Kidney (tissue), 14 donors: ENCODE measurements around the gene COPS4. TPM values are rescaled to one million over a fixed set of nuclear protein-coding genes. Genes with fewer than 3 reads are reported as not detected.

ENCODE experiments used
- DNase-seq, 5 donors: peaks; one replicate each; pipeline ENCODE4 v3.0.0-alpha.2; 2013 to 2020
- FAIRE-seq: peaks from 2 replicates; lab custom pipeline; 2012; peaks lifted over from hg19 to GRCh38; lab: Jason Lieb, UNC
- H3K27ac ChIP-seq, 2 donors: one replicate each; pipeline ENCODE4 v1.7.0; 2013; ENCODE audit warnings: low read depth in 2 of 2, low read length in 2 of 2, inconsistent platforms in 1 of 2
- H3K27me3 ChIP-seq: one replicate; pipeline ENCODE4 v1.7.1; 2013; ENCODE audit warnings: low read length, inconsistent platforms; ENCODE audit not compliant: control insufficient read depth, insufficient read depth
- H3K36me3 ChIP-seq, 3 donors: one replicate each; pipeline versions ENCODE4 v1.7.0 to v1.7.1; 2013; ENCODE audit warnings: low read length in 3 of 3, control low read depth in 1 of 3, inconsistent platforms in 1 of 3; ENCODE audit not compliant: insufficient read depth in 3 of 3, control insufficient read depth in 2 of 3
- H3K4me1 ChIP-seq, 3 donors: one replicate each; pipeline versions ENCODE4 v1.7.0 to v1.7.1; 2013; ENCODE audit warnings: low read length in 3 of 3, inconsistent platforms in 1 of 3, low read depth in 1 of 3; ENCODE audit not compliant: control insufficient read depth in 2 of 3, insufficient read depth in 2 of 3
- H3K4me3 ChIP-seq, 3 donors: one replicate each; pipeline versions ENCODE4 v1.7.0 to v1.8.1; 2013; ENCODE audit warnings: low read length in 3 of 3, control low read depth in 1 of 3, inconsistent platforms in 1 of 3
- H3K9ac ChIP-seq, 3 donors: one replicate each; pipeline versions ENCODE4 v1.7.0 to v1.7.1; 2013; ENCODE audit warnings: low read length in 3 of 3, control low read depth in 1 of 3, inconsistent platforms in 1 of 3
- H3K9me3 ChIP-seq, 3 donors: one replicate each; pipeline versions ENCODE4 v1.7.0 to v1.7.1; 2013; ENCODE audit warnings: low read length in 3 of 3, control low read depth in 1 of 3, inconsistent platforms in 1 of 3; ENCODE audit not compliant: control insufficient read depth in 2 of 3, insufficient read depth in 1 of 3
- intact Hi-C: fragments of 100-400 bp; cut with DNase I; formaldehyde crosslinking; loops from one replicate; pipeline ENCODE4 v1.11.1; 2022
- polyA plus RNA-seq: library from polyadenylated mRNA; stranded (reverse); fragments of 350-450 nt; fragmentation: Illumina TruSeq; extraction: RNeasy Lipid Tissue Mini Kit (QIAGEN cat#74804); gene quantifications from one replicate; pipeline ENCODE4 v1.2.3, GENCODE V29; 2014; ENCODE audit warnings: low read depth, low replicate concordance; ENCODE audit not compliant: insufficient read depth
- total RNA-seq: library from RNA; stranded (reverse); fragmentation: NEBNext Ultra II Directional; extraction: Animal tissue kit (Norgen Biotek cat#: 25700); gene quantifications from one replicate; pipeline ENCODE4 v1.2.1, GENCODE V29; 2021
- TF ChIP-seq, protein P1 (sequence below): IDR thresholded peaks from 3 replicates; pipeline ENCODE4 v1.5.1; 2012; ENCODE audit warnings: mild to moderate bottlenecking, moderate library complexity, borderline replicate concordance; ENCODE audit not compliant: insufficient read depth; ENCODE audit errors: extremely low read depth
- donor health status: control.
- donor health status: control.
- donor health status: control.
- donor health status: control.
- donor health status: control.
- donor health status: DM: yes; HTN: yes; CAD: no.
- donor health status: Normal renal cell carcinoma (clear cell type).

Gene COPS4
- total and polyA plus RNA-seq, 2 donors from 2014 or later = 28.6 to 51.8 TPM

DNA sequence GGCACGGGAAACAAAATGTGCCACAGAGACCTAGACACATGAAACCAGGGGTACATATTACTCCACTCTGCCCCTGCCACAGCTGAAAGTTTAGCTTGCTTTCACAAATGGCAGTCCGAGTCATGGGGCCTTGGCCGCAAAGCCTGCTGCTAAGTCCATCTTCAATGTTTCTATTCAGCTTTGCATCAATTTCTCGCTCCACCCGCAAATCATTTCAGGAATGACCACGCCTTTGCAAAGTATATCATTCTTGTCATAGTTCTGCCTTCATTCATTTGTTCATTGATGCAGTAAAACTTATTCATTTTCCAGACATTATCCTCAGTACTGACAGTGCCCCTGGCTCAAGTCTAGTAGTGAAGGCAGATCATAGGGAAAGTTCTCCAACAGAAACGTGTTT lies 70.0 kb downstream of the COPS4 start:
- TF ChIP-seq, protein P1, sequence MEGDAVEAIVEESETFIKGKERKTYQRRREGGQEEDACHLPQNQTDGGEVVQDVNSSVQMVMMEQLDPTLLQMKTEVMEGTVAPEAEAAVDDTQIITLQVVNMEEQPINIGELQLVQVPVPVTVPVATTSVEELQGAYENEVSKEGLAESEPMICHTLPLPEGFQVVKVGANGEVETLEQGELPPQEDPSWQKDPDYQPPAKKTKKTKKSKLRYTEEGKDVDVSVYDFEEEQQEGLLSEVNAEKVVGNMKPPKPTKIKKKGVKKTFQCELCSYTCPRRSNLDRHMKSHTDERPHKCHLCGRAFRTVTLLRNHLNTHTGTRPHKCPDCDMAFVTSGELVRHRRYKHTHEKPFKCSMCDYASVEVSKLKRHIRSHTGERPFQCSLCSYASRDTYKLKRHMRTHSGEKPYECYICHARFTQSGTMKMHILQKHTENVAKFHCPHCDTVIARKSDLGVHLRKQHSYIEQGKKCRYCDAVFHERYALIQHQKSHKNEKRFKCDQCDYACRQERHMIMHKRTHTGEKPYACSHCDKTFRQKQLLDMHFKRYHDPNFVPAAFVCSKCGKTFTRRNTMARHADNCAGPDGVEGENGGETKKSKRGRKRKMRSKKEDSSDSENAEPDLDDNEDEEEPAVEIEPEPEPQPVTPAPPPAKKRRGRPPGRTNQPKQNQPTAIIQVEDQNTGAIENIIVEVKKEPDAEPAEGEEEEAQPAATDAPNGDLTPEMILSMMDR = no peak
- H3K27ac ChIP-seq = no peak overlapping the region
- no peaks in the 10 kb centered on the region for H3K4me1 ChIP-seq
- intact Hi-C loops = no loop called here
- H3K36me3 ChIP-seq = no peaks in the 10 kb centered on the region
- DNase-seq (no peak), FAIRE-seq (no peak)
- peaks cover 3% of the 10 kb centered on the region for H3K27me3 ChIP-seq
- H3K4me3 ChIP-seq = no peak overlapping the region
- no peak overlapping the region for H3K9ac ChIP-seq
- no peaks in the 10 kb centered on the region for H3K9me3 ChIP-seq

DNA sequence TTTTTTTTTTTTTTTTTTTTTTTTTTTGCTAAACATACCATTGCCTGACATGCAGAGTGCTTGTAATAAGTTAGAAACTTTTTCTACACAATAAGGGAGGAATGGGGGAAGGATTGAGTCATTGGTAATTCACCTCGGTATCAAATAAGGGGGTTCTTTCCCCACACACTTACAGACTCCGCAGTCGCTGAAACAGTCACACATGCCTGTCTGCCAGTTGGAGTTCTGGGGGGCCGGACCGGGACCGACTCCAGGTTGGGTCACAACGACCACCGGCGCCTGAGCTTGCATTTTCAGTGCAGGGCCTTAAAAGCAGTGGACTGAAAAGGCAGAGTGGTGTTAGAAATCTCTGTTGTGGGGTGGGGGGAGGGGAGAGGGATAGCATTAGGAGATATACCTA lies 72.6 kb downstream of the COPS4 start:
- DNase-seq = no peak

DNA sequence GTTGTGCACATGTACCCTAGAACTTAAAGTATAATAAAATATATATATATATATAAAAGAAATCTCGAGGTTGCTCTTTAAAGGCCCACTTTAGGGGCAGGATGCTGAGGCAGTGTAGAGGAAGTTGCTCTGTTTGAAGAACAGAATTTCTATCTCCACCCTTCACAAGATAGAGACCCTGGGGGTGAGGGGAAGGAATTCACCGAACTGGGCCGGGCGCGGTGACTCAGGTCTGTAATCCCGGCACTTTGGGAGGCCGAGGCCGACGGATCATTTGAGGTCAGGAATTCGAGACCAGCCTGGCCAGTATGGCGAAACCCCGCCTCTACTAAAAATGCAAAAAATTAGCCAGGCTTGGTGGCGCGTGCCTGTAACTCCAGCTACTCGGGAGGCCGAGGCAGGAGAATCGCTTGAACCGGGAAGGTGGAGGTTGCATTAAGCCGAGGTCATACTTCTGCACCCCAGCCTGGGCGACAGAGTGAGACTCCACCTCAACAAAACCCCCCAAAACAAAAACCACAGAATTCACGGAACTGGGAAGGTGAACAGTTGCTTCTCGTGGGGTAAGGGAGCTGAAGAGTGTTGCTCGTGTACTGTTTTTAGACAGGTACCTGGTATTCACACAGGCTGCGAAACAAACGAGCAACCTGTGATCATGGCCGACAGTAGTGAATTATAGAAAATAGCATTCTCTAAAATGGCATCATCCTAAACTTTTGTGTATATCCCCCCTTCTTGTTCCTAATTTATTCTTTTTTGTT lies 73.3 kb downstream of the COPS4 start:
- no peak for DNase-seq
- Histone ChIP-seq H3K4me3 (no peak overlapping the region), H3K9me3 (no peaks in the 10 kb centered on the region), H3K27ac (no peak overlapping the region), H3K4me1 (peaks cover 0 to 2% (median 0%) of the 10 kb centered on the region in 3 donors), H3K27me3 (peaks cover 3% of the 10 kb centered on the region), H3K36me3 (no peaks in the 10 kb centered on the region), H3K9ac (no peak overlapping the region)
- intact Hi-C loops = no loop called here
- TF ChIP-seq, protein P1 = no peak
- no peak for FAIRE-seq

More for the DNA sequence above, 72.6 kb downstream of the COPS4 start:
- Histone ChIP-seq H3K9me3 (no peaks in the 10 kb centered on the region), H3K4me3 (no peak overlapping the region), H3K36me3 (no peaks in the 10 kb centered on the region), H3K27me3 (peaks cover 3% of the 10 kb centered on the region), H3K4me1 (peaks cover 0 to 2% (median 0%) of the 10 kb centered on the region in 3 donors), H3K9ac (no peak overlapping the region), H3K27ac (no peak overlapping the region)
- intact Hi-C loops = no loop called here
- TF ChIP-seq, protein P1 = no peak
- no peak for FAIRE-seq
